Measurements from ENCODE around the gene CDYL2. TPM values are rescaled to one million over a fixed set of nuclear protein-coding genes. Genes with fewer than 3 reads are reported as not detected.

The CDYL2 gene
- total RNA-seq, 1 experiment from 2014 or later: 7.6 TPM

GRCh38 chr16:80577485-80578280 is 226.7 kb downstream of the CDYL2 start:
- no peak overlapping the region for H3K4me2 ChIP-seq (ENCODE audit: low read length)
- no peaks in the 10 kb centered on the region for H3K79me2 ChIP-seq (ENCODE audit: low read length)
- ChIA-PET POLR2A (ENCODE audit: unreplicated experiment) (no interaction called here), CTCF (no interaction called here)
- no peak overlapping the region for H3K9ac ChIP-seq (ENCODE audit: low read length)
- no peak for DNase-seq
- TF ChIP-seq CTCF (conservative IDR thresholded peaks at IDR 0.05; ENCODE audit: low read depth, low read length): no peak
- TF ChIP-seq EZH2 (IDR thresholded peaks at IDR 0.05; ENCODE audit: low read length, unreplicated experiment): no peak
- TF ChIP-seq EZH2phosphoT487 (IDR thresholded peaks at IDR 0.05; ENCODE audit: borderline replicate concordance, low read length): no peak
- H3K4me1 ChIP-seq (ENCODE audit: insufficient read depth, low read length): no peaks in the 10 kb centered on the region
- H3K27me3 ChIP-seq (ENCODE audit: low read length): no peaks in the 10 kb centered on the region
- H3K4me3 ChIP-seq (ENCODE audit: low read length): no peak overlapping the region
- H3K9me3 ChIP-seq (ENCODE audit: low read length): no peaks in the 10 kb centered on the region
- H2AFZ ChIP-seq (ENCODE audit: low read length): no peak overlapping the region
- ATAC-seq: no peak
- no peaks in the 10 kb centered on the region for H3K9me2 ChIP-seq (replicated peaks; ENCODE audit: low read length)
- BruUV-seq (replicated peaks): no TSS peak
- H4K20me1 ChIP-seq (ENCODE audit: low read length): no peaks in the 10 kb centered on the region
- no peaks in the 10 kb centered on the region for H3F3A ChIP-seq (ENCODE audit: low read length, unreplicated experiment)
- H3K36me3 ChIP-seq (ENCODE audit: low read depth, low read length): no peaks in the 10 kb centered on the region
- intact Hi-C loops (cut with micrococcal nuclease): no loop called here
- no peak overlapping the region for H3K27ac ChIP-seq (ENCODE audit: low read length)

DNA sequence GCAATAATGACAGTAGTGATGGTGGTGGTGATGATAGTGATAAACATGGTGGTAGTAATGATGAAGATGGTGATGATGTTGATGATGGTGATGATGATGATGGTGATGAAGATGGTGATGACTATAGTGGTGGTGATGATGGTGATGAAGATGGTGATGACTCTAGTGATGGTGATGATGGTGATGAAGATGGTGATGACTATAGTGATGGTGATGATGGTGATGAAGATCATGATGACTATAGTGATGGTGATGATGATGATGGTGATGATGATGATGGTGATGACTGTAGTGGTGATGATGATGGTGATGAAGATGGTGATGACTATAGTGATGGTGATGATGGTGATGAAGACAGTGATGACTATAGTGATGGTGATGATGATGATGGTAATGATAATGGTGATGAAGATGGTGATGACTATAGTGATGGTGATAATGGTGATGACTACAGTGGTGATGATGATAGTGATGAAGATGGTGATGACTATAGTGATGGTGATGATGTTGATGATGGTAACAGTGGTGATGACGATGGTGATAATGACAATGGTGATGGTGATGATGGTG is 228.0 kb downstream of the CDYL2 start:
- no peaks in the 10 kb centered on the region for H3K79me2 ChIP-seq (ENCODE audit: low read length)
- no peaks in the 10 kb centered on the region for H4K20me1 ChIP-seq (ENCODE audit: low read length)
- ChIA-PET CTCF (no interaction called here), POLR2A (ENCODE audit: unreplicated experiment) (no interaction called here)
- H3K9me3 ChIP-seq (ENCODE audit: low read length): no peaks in the 10 kb centered on the region
- intact Hi-C loops (cut with micrococcal nuclease): no loop called here
- H3K36me3 ChIP-seq (ENCODE audit: low read depth, low read length): no peaks in the 10 kb centered on the region
- no peak overlapping the region for H3K9ac ChIP-seq (ENCODE audit: low read length)
- H3K4me2 ChIP-seq (ENCODE audit: low read length): no peak overlapping the region
- no peak overlapping the region for H3K27ac ChIP-seq (ENCODE audit: low read length)
- no peaks in the 10 kb centered on the region for H3F3A ChIP-seq (ENCODE audit: low read length, unreplicated experiment)
- no peaks in the 10 kb centered on the region for H3K4me1 ChIP-seq (ENCODE audit: insufficient read depth, low read length)
- H2AFZ ChIP-seq (ENCODE audit: low read length): no peak overlapping the region
- no peaks in the 10 kb centered on the region for H3K27me3 ChIP-seq (ENCODE audit: low read length)
- no peak for ATAC-seq
- no peaks in the 10 kb centered on the region for H3K9me2 ChIP-seq (replicated peaks; ENCODE audit: low read length)
- BruUV-seq (replicated peaks): no TSS peak
- H3K4me3 ChIP-seq (ENCODE audit: low read length): no peak overlapping the region
- DNase-seq: no peak
- TF ChIP-seq EZH2 (IDR thresholded peaks at IDR 0.05; ENCODE audit: low read length, unreplicated experiment): no peak
- TF ChIP-seq CTCF (conservative IDR thresholded peaks at IDR 0.05; ENCODE audit: low read depth, low read length): no peak
- no peak for TF ChIP-seq EZH2phosphoT487 (IDR thresholded peaks at IDR 0.05; ENCODE audit: borderline replicate concordance, low read length)

DNA sequence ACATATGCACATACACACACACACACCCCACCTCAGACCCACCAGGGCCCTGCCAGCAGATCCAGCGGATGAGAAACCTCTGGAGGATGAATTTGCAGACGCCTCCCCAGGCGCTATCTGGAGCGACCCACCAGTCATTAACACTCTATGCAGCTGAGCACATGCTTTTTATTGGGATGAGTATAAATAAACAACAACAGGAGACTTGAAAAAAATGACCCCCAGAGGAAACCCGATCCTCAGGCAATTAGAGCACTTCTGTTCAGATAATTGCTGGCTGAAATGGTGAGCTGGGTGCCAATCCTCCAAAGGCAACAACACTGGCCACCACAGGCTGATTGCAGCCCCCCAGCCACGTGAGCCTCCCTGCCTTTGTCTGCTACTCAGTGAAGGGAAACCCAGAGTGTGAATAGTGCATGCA is 230.7 kb downstream of the CDYL2 start:
- H3K9me3 ChIP-seq (ENCODE audit: low read length): no peaks in the 10 kb centered on the region
- ATAC-seq (no peak), DNase-seq (no peak)
- intact Hi-C loops (cut with micrococcal nuclease): no loop called here
- H3K79me2 ChIP-seq (ENCODE audit: low read length): no peaks in the 10 kb centered on the region
- H2AFZ ChIP-seq (ENCODE audit: low read length): no peak overlapping the region
- no peak overlapping the region for H3K27ac ChIP-seq (ENCODE audit: low read length)
- H4K20me1 ChIP-seq (ENCODE audit: low read length): no peaks in the 10 kb centered on the region
- no peak overlapping the region for H3K4me2 ChIP-seq (ENCODE audit: low read length)
- ChIA-PET POLR2A (ENCODE audit: unreplicated experiment) (no interaction called here), CTCF (no interaction called here)
- H3K36me3 ChIP-seq (ENCODE audit: low read depth, low read length): no peaks in the 10 kb centered on the region
- H3K9me2 ChIP-seq (replicated peaks; ENCODE audit: low read length): no peaks in the 10 kb centered on the region
- TF ChIP-seq EZH2phosphoT487 (IDR thresholded peaks at IDR 0.05; ENCODE audit: borderline replicate concordance, low read length): no peak
- TF ChIP-seq EZH2 (IDR thresholded peaks at IDR 0.05; ENCODE audit: low read length, unreplicated experiment): no peak
- TF ChIP-seq CTCF (conservative IDR thresholded peaks at IDR 0.05; ENCODE audit: low read depth, low read length): no peak
- BruUV-seq (replicated peaks): no TSS peak
- H3K27me3 ChIP-seq (ENCODE audit: low read length): no peaks in the 10 kb centered on the region
- H3K9ac ChIP-seq (ENCODE audit: low read length): no peak overlapping the region
- no peak overlapping the region for H3K4me3 ChIP-seq (ENCODE audit: low read length)
- H3F3A ChIP-seq (ENCODE audit: low read length, unreplicated experiment): no peaks in the 10 kb centered on the region
- H3K4me1 ChIP-seq (ENCODE audit: insufficient read depth, low read length): peaks cover 15% of the 10 kb centered on the region
